NCI-H146 (cell line): ENCODE measurements around the gene LPIN3.

Experiments
- DNase-seq: peaks from one replicate; lab custom pipeline; 2025; lab: John Stamatoyannopoulos, UW

The LPIN3 gene

GRCh38 chr20:41320441-41320840, 20.2 kb upstream of the LPIN3 start:
- no peak for DNase-seq

- no peak for DNase-seq
Measured at GRCh38 chr20:41320976-41321375, 19.6 kb upstream of the LPIN3 start.

GRCh38 chr20:41327178-41327577, 13.4 kb upstream of the LPIN3 start:
- DNase-seq, result no peak

- no peak for DNase-seq
Measured at GRCh38 chr20:41329435-41330342, 10.9 kb upstream of the LPIN3 start.

GRCh38 chr20:41330343-41330720, 10.3 kb upstream of the LPIN3 start:
- no peak for DNase-seq

GRCh38 chr20:41330941-41331340, 9.7 kb upstream of the LPIN3 start:
- no peak for DNase-seq

- DNase-seq, result no peak
Measured at GRCh38 chr20:41331731-41332130, 8.9 kb upstream of the LPIN3 start.

GRCh38 chr20:41334036-41334435, 6.6 kb upstream of the LPIN3 start:
- no peak for DNase-seq

GRCh38 chr20:41334443-41335421, 5.9 kb upstream of the LPIN3 start:
- no peak for DNase-seq

- DNase-seq, result no peak
Measured at GRCh38 chr20:41335591-41335990, 5.0 kb upstream of the LPIN3 start.

- DNase-seq, result no peak
Measured at GRCh38 chr20:41336711-41337492, 3.7 kb upstream of the LPIN3 start.

- peak; percentile 95 for DNase-seq
Measured at GRCh38 chr20:41339957-41340326, 679 bp upstream of the LPIN3 start.

- DNase-seq, result no peak
Measured at GRCh38 chr20:41342474-41343464, 2.1 kb downstream of the LPIN3 start.

GRCh38 chr20:41344477-41344876, 3.9 kb downstream of the LPIN3 start:
- no peak for DNase-seq

GRCh38 chr20:41344938-41345728, 4.5 kb downstream of the LPIN3 start:
- no peak for DNase-seq

GRCh38 chr20:41345729-41346067, 5.1 kb downstream of the LPIN3 start:
- DNase-seq, result no peak

GRCh38 chr20:41347523-41348429, 7.2 kb downstream of the LPIN3 start:
- no peak for DNase-seq

- no peak for DNase-seq
Measured at GRCh38 chr20:41348430-41349172, 8.0 kb downstream of the LPIN3 start.
